ENCODE measurements around the gene DPY19L1.
"Not testable (repeated sequence)": the region's sequence is repeated elsewhere in the genome, so short reads cannot be mapped to it uniquely, and the experiment has no call there.

Gene DPY19L1

GRCh38 chr7:35037211-35037525 lies at the start of gene DPY19L1:
DPY19L1 (minus strand) TSS chr7:35037485; CDS start chr7:35037394, 91 bp downstream.
- no peak for DNase-seq (ENCODE audit: low spot score)

- DNase-seq (ENCODE audit: low spot score) = not testable (repeated sequence)
These were observed 42.2 kb upstream of the DPY19L1 start for GRCh38 chr7:35079517-35079916.

GRCh38 chr7:35074008-35074407 lies 36.7 kb upstream of the DPY19L1 start:
- DNase-seq (ENCODE audit: low spot score) = not testable (repeated sequence)

- DNase-seq (ENCODE audit: low spot score) = peak; percentile 26
These were observed 35.9 kb upstream of the DPY19L1 start for GRCh38 chr7:35072950-35073827.

GRCh38 chr7:35069084-35069483 lies 31.8 kb upstream of the DPY19L1 start:
- not testable (repeated sequence) for DNase-seq (ENCODE audit: low spot score)

GRCh38 chr7:35065382-35065781 lies 28.1 kb upstream of the DPY19L1 start:
- not testable (repeated sequence) for DNase-seq (ENCODE audit: low spot score)

GRCh38 chr7:35058571-35058970 lies 21.3 kb upstream of the DPY19L1 start:
- not testable (repeated sequence) for DNase-seq (ENCODE audit: low spot score)

GRCh38 chr7:35057505-35058451 lies 20.5 kb upstream of the DPY19L1 start:
- DNase-seq (ENCODE audit: low spot score) = not testable (repeated sequence)

- DNase-seq (ENCODE audit: low spot score) = not testable (repeated sequence)
These were observed 18.4 kb upstream of the DPY19L1 start for GRCh38 chr7:35055733-35056132.

- not testable (repeated sequence) for DNase-seq (ENCODE audit: low spot score)
These were observed 16.3 kb upstream of the DPY19L1 start for GRCh38 chr7:35053488-35054175.

GRCh38 chr7:35048390-35048789 lies 11.1 kb upstream of the DPY19L1 start:
- not testable (repeated sequence) for DNase-seq (ENCODE audit: low spot score)

- DNase-seq (ENCODE audit: low spot score) = not testable (repeated sequence)
These were observed 10.6 kb upstream of the DPY19L1 start for GRCh38 chr7:35047912-35048305.

GRCh38 chr7:35047263-35047911 lies 10.1 kb upstream of the DPY19L1 start:
- DNase-seq (ENCODE audit: low spot score) = not testable (repeated sequence)

- DNase-seq (ENCODE audit: low spot score) = not testable (repeated sequence)
These were observed 6.0 kb upstream of the DPY19L1 start for GRCh38 chr7:35043301-35043700.

GRCh38 chr7:35040906-35041305 lies 3.6 kb upstream of the DPY19L1 start:
- no peak for DNase-seq (ENCODE audit: low spot score)

- DNase-seq (ENCODE audit: low spot score) = no peak
These were observed 2.1 kb upstream of the DPY19L1 start for GRCh38 chr7:35039343-35039742.

- no peak for DNase-seq (ENCODE audit: low spot score)
These were observed 1.1 kb upstream of the DPY19L1 start for GRCh38 chr7:35038354-35038753.

- peak; percentile 99 for DNase-seq (ENCODE audit: low spot score)
These were observed 449 bp upstream of the DPY19L1 start for GRCh38 chr7:35037526-35038341.

- DNase-seq (ENCODE audit: low spot score) = peak; percentile 67
These were observed 719 bp downstream of the DPY19L1 start for GRCh38 chr7:35036361-35037171.

GRCh38 chr7:35035511-35035961 lies 1.7 kb downstream of the DPY19L1 start:
- peak; percentile 12 for DNase-seq (ENCODE audit: low spot score)

All from LoVo (cell line).